Loucy (cell line): ENCODE results near the gene PADI4.

Experiments used
- CTCF ChIP-seq: fragments of 200-600 bp; sonication (generic); conservative IDR thresholded peaks from 2 replicates; pipeline ENCODE4 v1.5.1; 2014; ENCODE audit warnings: mild to moderate bottlenecking, antibody characterized with exemption, low read length
- EZH2phosphoT487 ChIP-seq: fragments of 200-600 bp; IDR thresholded peaks from 2 replicates; pipeline ENCODE4 v1.6.1; 2018; ENCODE audit warnings: antibody characterized with exemption, mild to moderate bottlenecking, moderate library complexity, borderline replicate concordance

GRCh38 chr1:17295292-17295691, 12.7 kb upstream of the PADI4 start:
- TF ChIP-seq CTCF (no peak), EZH2phosphoT487 (no peak)
